Activated T-helper 1 cell treated with Interleukin-2 at 50 U/mL for 16 hours (primary cell): ENCODE results near the gene DYRK1A.

Experiments used
- DNase-seq: peaks from one replicate; pipeline ENCODE4 v3.0.0-alpha.2; 2020; ENCODE audit warnings: low read depth

DYRK1A gene

GRCh38 chr21:37566790-37567615 is 200.4 kb downstream of the DYRK1A start:
- DNase-seq, result no peak

GRCh38 chr21:37568415-37568814 is 201.8 kb downstream of the DYRK1A start:
- DNase-seq, result no peak

GRCh38 chr21:37568916-37569315 is 202.3 kb downstream of the DYRK1A start:
- no peak for DNase-seq

GRCh38 chr21:37571442-37571841 is 204.9 kb downstream of the DYRK1A start:
- no peak for DNase-seq

- no peak for DNase-seq
Measured at GRCh38 chr21:37574316-37574715, 207.7 kb downstream of the DYRK1A start.

- DNase-seq, result no peak
Measured at GRCh38 chr21:37574751-37575150, 208.2 kb downstream of the DYRK1A start.

GRCh38 chr21:37575580-37575979 is 209.0 kb downstream of the DYRK1A start:
- DNase-seq, result no peak
